ENCODE measurements around the gene PGBD1. TPM values are rescaled to one million over a fixed set of nuclear protein-coding genes. Genes with fewer than 3 reads are reported as not detected.
"Not testable (repeated sequence)": the region's sequence is repeated elsewhere in the genome, so short reads cannot be mapped to it uniquely, and the experiment has no call there.

PGBD1 gene
- total and polyA plus RNA-seq, 8 donors, result 0.58 to 5.8 (median 1.7) TPM

DNA sequence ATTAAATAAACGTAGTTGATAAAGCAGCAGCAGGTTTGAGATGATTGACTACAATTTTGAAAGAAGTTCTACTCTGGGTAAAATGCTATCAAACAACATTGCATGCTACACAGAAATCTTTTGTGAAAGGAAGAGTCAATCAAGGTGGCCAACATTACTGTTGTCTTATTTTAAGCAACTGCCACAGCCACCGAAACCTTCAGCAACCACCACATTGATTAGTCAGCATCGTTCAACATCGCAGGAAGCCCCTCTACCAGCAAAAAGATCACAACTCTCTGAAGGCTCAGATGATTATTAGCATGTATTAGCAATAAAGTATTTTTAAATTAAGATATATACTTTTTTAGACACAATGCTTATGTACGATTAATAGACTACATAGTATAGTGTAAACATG lies 14.0 kb downstream of the PGBD1 start:
- no peaks in the 10 kb centered on the region for H3K4me1 ChIP-seq
- no peak for DNase-seq
- H3K36me3 ChIP-seq, result peaks cover 1 to 41% (median 17%) of the 10 kb centered on the region in 4 donors
- no peaks in the 10 kb centered on the region for H3K27me3 ChIP-seq
- no peak overlapping the region for H3K27ac ChIP-seq
- TF ChIP-seq EP300 (IDR thresholded peaks at IDR 0.05), result no peak
- H3K9me3 ChIP-seq, result no peaks in the 10 kb centered on the region
- 89 to 94% (median 91%) methylated on average over 5 of the region's 5 CpGs for WGBS, 5 donors
- intact Hi-C loops (cut with DNase I; ENCODE audit: low total_unique reads), result no loop called here
- H3K4me3 ChIP-seq, result no peak overlapping the region

DNA sequence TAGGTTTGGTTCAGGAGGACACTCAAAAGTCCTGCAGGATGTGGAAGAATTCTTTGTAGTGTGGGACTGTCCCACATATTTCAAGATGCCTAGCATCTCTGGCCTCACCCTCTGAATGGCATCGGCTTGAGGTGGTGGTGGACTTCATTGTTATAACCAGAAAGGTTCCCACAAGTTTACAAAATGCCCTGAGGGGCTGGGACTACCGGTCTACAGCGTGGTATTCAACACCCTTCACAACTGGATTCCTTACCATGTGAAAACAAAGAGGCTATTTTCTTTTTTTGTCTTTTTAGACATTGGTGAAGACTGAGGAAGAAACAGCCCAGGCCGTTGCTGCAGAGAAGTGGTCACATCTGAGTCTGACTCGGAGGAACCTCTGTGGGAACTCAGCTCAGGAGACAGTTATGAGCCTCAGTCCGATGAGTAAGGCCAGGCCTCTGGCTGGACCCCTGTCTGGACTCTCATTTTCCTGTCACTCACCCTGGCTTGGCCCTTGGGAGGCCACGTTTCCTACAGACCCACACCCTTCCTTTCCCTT lies 15.2 kb downstream of the PGBD1 start:
- peaks cover 8 to 53% (median 28%) of the 10 kb centered on the region in 4 donors for H3K36me3 ChIP-seq
- H3K4me3 ChIP-seq, result no peak overlapping the region
- TF ChIP-seq, protein P1, sequence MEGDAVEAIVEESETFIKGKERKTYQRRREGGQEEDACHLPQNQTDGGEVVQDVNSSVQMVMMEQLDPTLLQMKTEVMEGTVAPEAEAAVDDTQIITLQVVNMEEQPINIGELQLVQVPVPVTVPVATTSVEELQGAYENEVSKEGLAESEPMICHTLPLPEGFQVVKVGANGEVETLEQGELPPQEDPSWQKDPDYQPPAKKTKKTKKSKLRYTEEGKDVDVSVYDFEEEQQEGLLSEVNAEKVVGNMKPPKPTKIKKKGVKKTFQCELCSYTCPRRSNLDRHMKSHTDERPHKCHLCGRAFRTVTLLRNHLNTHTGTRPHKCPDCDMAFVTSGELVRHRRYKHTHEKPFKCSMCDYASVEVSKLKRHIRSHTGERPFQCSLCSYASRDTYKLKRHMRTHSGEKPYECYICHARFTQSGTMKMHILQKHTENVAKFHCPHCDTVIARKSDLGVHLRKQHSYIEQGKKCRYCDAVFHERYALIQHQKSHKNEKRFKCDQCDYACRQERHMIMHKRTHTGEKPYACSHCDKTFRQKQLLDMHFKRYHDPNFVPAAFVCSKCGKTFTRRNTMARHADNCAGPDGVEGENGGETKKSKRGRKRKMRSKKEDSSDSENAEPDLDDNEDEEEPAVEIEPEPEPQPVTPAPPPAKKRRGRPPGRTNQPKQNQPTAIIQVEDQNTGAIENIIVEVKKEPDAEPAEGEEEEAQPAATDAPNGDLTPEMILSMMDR (IDR thresholded peaks at IDR 0.05), result no peak
- H3K9me3 ChIP-seq, result no peaks in the 10 kb centered on the region
- 91 to 96% (median 93%) methylated on average over 7 of the region's 7 CpGs for WGBS, 5 donors
- intact Hi-C loops (cut with DNase I; ENCODE audit: low total_unique reads), result no loop called here
- no peaks in the 10 kb centered on the region for H3K4me1 ChIP-seq
- H3K27me3 ChIP-seq, result no peaks in the 10 kb centered on the region
- DNase-seq, result no peak
- H3K27ac ChIP-seq, result no peak overlapping the region

DNA sequence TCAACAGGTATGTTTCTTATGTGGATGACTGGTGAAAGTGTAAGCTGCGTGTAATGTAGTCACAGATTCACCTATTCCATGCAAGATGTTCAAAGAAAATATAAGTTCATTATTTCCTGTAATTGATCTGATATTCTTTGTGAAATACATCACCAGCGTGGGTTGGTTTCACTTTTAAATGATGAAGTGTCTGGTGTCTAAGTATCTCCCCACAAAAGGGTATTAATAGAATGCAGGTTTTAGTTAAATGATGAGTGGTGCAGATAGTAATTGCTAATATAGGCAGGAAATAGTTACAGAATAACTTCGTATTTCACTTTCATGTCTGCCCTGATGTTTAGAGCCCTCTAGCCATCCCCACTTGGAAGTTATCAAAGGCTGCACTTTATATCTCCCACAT lies 22.2 kb downstream of the PGBD1 start:
- Histone ChIP-seq H3K36me3 (peaks cover 9 to 38% (median 21%) of the 10 kb centered on the region in 4 donors), H3K4me3 (no peak overlapping the region), H3K9me3 (peaks cover 0 to 26% (median 9%) of the 10 kb centered on the region in 4 donors), H3K4me1 (no peaks in the 10 kb centered on the region), H3K27ac (no peak overlapping the region), H3K27me3 (no peaks in the 10 kb centered on the region)
- TF ChIP-seq POLR2A (IDR thresholded peaks at IDR 0.05) (no peak), EP300 (IDR thresholded peaks at IDR 0.05) (no peak), POLR2AphosphoS5 (IDR thresholded peaks at IDR 0.05) (no peak)
- TF ChIP-seq, protein P1 (IDR thresholded peaks at IDR 0.05), result no peak
- no peak for DNase-seq
- 78 to 89% (median 83%) methylated on average over 3 of the region's 3 CpGs for WGBS, 5 donors
- intact Hi-C loops (cut with DNase I; ENCODE audit: low total_unique reads), result no loop called here

DNA sequence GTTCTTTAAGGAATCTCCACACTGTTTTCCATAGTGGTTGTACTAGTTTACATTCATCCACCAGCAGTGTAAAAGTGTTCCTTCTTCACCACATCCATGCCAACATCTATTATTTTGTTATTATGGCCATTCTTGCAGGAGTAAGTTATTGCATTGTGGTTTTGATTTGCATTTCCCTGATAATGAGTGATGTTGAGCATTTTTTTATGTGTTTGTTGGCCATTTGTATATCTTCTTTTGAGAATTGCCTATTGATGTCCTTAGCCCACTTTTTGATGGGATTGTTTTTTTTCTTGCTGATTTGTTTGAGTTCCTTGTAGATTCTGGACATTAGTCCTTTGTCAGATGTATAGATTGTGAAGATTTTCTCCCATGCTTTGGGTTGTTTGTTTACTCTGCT lies 25.0 kb downstream of the PGBD1 start:
- H3K4me1 ChIP-seq; H3K27ac ChIP-seq; DNase-seq; H3K4me3 ChIP-seq; H3K27me3 ChIP-seq; intact Hi-C loops (cut with DNase I; ENCODE audit: low total_unique reads): not testable (repeated sequence)
- Histone ChIP-seq H3K36me3 (peaks cover 3 to 21% (median 7%) of the 10 kb centered on the region in 4 donors), H3K9me3 (peaks cover 0 to 36% (median 9%) of the 10 kb centered on the region in 4 donors)

DNA sequence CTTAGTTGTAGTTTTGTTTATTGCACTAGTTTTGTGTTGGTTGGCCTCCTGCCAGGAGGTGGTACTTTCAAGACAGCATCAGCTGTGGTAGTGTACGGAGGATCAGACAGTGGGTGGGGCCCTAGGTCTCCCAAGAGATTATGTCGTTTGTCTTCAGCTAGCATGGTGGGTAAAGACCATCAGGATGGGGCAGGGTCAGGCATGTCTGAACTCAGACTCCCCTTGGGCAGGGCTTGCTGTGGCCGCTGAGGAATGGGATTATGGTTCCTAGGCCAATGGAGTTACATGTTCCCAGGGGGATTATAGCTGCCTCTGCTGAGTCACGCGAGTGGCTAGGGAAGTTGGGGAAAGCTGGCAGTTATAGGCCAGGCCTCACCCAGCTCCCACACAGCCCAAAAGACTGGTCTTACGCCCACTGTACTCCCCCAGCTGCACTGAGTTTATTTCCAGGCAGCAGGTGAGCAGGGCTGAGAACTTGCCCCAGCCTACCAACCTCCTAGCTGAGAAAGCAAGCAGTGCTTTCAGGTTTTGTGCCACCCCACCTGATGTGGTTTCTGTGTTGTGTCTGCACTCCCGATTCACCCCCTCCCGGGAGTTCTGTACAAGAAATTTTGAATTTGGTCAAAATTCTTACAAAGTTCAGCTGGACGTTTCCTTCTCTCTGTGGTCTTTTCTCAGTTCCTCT lies 29.9 kb downstream of the PGBD1 start:
- peaks cover 0 to 25% (median 5%) of the 10 kb centered on the region in 4 donors for H3K36me3 ChIP-seq
- H3K27ac ChIP-seq, result no peak overlapping the region
- intact Hi-C loops (cut with DNase I; ENCODE audit: low total_unique reads), result no loop called here
- no peak overlapping the region for H3K4me3 ChIP-seq
- no peak for TF ChIP-seq POLR2A (IDR thresholded peaks at IDR 0.05)
- TF ChIP-seq EP300 (IDR thresholded peaks at IDR 0.05), result no peak
- TF ChIP-seq POLR2AphosphoS5 (IDR thresholded peaks at IDR 0.05), result no peak
- TF ChIP-seq, protein P1 (IDR thresholded peaks at IDR 0.05), result no peak
- peaks cover 0 to 32% (median 7%) of the 10 kb centered on the region in 4 donors for H3K9me3 ChIP-seq
- H3K27me3 ChIP-seq, result no peaks in the 10 kb centered on the region
- no peak for DNase-seq
- H3K4me1 ChIP-seq, result no peaks in the 10 kb centered on the region
- WGBS, 5 donors, result 84 to 90% (median 85%) methylated on average over 9 of the region's 9 CpGs

All from stomach (tissue), 9 donors.